GM23338 (cell line): ENCODE data around the gene CYP11A1. TPM values are rescaled to one million over a fixed set of nuclear protein-coding genes. Genes with fewer than 3 reads are reported as not detected.

Source experiments
- ATAC-seq: fragments of 200-7000 bp; cut with Tn5 transposase; 3 replicates; pipeline ENCODE4 v1.9.1; 2020
- DNase-seq: peaks from one replicate; pipeline ENCODE4 v3.0.0-alpha.2; 2015; ENCODE audit warnings: low spot score
- H2AFZ ChIP-seq: fragments of 200-600 bp; sonication (generic); 2 replicates; pipeline ENCODE4 v1.8.0; 2016; ENCODE audit warnings: antibody characterized with exemption, mild to moderate bottlenecking, moderate library complexity
- H3F3A ChIP-seq: fragments of 200-600 bp; sonication (generic); replicated peaks from 2 replicates; pipeline ENCODE4 v1.8.0; 2017; ENCODE audit warnings: antibody characterized with exemption, mixed run types, low read depth
- H3K27ac ChIP-seq: fragments of 200-600 bp; sonication (generic); 2 replicates; pipeline ENCODE4 v1.6.1; 2016; ENCODE audit warnings: low read depth
- H3K27me3 ChIP-seq: fragments of 200-600 bp; sonication (generic); 2 replicates; pipeline ENCODE4 v1.8.0; 2016; ENCODE audit warnings: mild to moderate bottlenecking, mixed run types, moderate library complexity; ENCODE audit not compliant: insufficient read depth
- H3K36me3 ChIP-seq: fragments of 200-600 bp; sonication (generic); 2 replicates; pipeline ENCODE4 v1.8.0; 2016; ENCODE audit warnings: mild to moderate bottlenecking; ENCODE audit not compliant: insufficient read depth
- H3K4me1 ChIP-seq: fragments of 200-600 bp; sonication (generic); 2 replicates; pipeline ENCODE4 v1.8.0; 2016; ENCODE audit warnings: mild to moderate bottlenecking, moderate library complexity; ENCODE audit not compliant: insufficient read depth
- H3K4me2 ChIP-seq: fragments of 200-600 bp; sonication (generic); 2 replicates; pipeline ENCODE4 v1.7.1; 2017; ENCODE audit warnings: mixed run types
- H3K4me3 ChIP-seq: fragments of 200-600 bp; sonication (generic); 2 replicates; pipeline ENCODE4 v1.6.1; 2016; ENCODE audit warnings: mixed run types
- H3K79me2 ChIP-seq: fragments of 200-600 bp; sonication (generic); replicated peaks from 2 replicates; pipeline ENCODE4 v1.8.0; 2017; ENCODE audit warnings: mild to moderate bottlenecking; ENCODE audit not compliant: insufficient read depth
- H3K9me2 ChIP-seq: fragments of 200-600 bp; sonication (generic); 2 replicates; pipeline ENCODE4 v1.8.0; 2017; ENCODE audit not compliant: insufficient read depth
- H4K20me1 ChIP-seq: fragments of 200-600 bp; sonication (generic); replicated peaks from 2 replicates; pipeline ENCODE4 v1.8.0; 2017; ENCODE audit warnings: mild to moderate bottlenecking; ENCODE audit not compliant: insufficient read depth
- H3K27ac Mint-ChIP-seq: 2 replicates; pipeline ENCODE4 v1.8.0; 2020; ENCODE audit warnings: inconsistent platforms, mild to moderate bottlenecking, moderate library complexity, mixed read lengths
- H3K27me3 Mint-ChIP-seq: 3 replicates; pipeline ENCODE4 v1.8.0; 2022; ENCODE audit warnings: low read depth, mild to moderate bottlenecking, moderate library complexity, mixed read lengths, inconsistent platforms; ENCODE audit not compliant: insufficient read depth, poor library complexity
- H3K36me3 Mint-ChIP-seq: 3 replicates; pipeline ENCODE4 v1.8.0; 2021; ENCODE audit warnings: low read depth, mild to moderate bottlenecking, inconsistent platforms, moderate library complexity, mixed read lengths
- H3K4me1 Mint-ChIP-seq: 3 replicates; pipeline ENCODE4 v1.8.0; 2020; ENCODE audit warnings: mild to moderate bottlenecking, inconsistent platforms, mixed read lengths
- H3K4me3 Mint-ChIP-seq: 3 replicates; pipeline ENCODE4 v1.8.0; 2021; ENCODE audit warnings: moderate library complexity, mild to moderate bottlenecking, inconsistent platforms, mixed read lengths
- H3K9me3 Mint-ChIP-seq: 3 replicates; pipeline ENCODE4 v1.8.0; 2020; ENCODE audit warnings: moderate library complexity, mild to moderate bottlenecking, inconsistent platforms, mixed read lengths
- CREB1 ChIP-seq: fragments of 250-450 bp; sonication (Bioruptor Pico); IDR thresholded peaks from 2 replicates; pipeline ENCODE4 v1.5.0; 2020; ENCODE audit warnings: low read depth, mild to moderate bottlenecking, moderate library complexity
- ETS1 ChIP-seq: IDR thresholded peaks from 2 replicates; pipeline ENCODE4 v1.6.1; 2016; ENCODE audit warnings: antibody characterized with exemption
- JUNB ChIP-seq: IDR thresholded peaks from one replicate; pipeline ENCODE4 v1.6.1; 2016; ENCODE audit warnings: antibody characterized with exemption; ENCODE audit not compliant: unreplicated experiment
- ZNF331 ChIP-seq: fragments of 250-450 bp; sonication (Bioruptor Pico); IDR thresholded peaks from 2 replicates; pipeline ENCODE4 v1.5.0; 2020; ENCODE audit warnings: low read depth, mild to moderate bottlenecking, moderate library complexity
- polyA plus RNA-seq: library from polyadenylated mRNA; unstranded; fragments of >200 nt; fragmentation: Nextera tagmentation; extraction: Ambion mirVana; gene quantifications from 2 replicates; pipeline ENCODE4 v1.2.1, GENCODE V29; 2016
- total RNA-seq: library from RNA; depleted of rRNA; stranded (reverse); fragments of >200 nt; shearing (Covaris generic); gene quantifications from 2 replicates; pipeline ENCODE4 v1.2.3, GENCODE V29; 2014
- TF ChIP-seq, protein P1 (sequence below): fragments of 250-450 bp; sonication (Bioruptor Pico); IDR thresholded peaks from 2 replicates; pipeline ENCODE4 v1.5.0; 2020; ENCODE audit warnings: mild to moderate bottlenecking, moderate library complexity

The CYP11A1 gene
- total and polyA plus RNA-seq, 2 experiments from 2014 or later = 1.2 to 1.7 TPM

GRCh38 chr15:74369756-74370155 lies 2.3 kb upstream of the CYP11A1 start (continued):
- TF ChIP-seq, protein P1, sequence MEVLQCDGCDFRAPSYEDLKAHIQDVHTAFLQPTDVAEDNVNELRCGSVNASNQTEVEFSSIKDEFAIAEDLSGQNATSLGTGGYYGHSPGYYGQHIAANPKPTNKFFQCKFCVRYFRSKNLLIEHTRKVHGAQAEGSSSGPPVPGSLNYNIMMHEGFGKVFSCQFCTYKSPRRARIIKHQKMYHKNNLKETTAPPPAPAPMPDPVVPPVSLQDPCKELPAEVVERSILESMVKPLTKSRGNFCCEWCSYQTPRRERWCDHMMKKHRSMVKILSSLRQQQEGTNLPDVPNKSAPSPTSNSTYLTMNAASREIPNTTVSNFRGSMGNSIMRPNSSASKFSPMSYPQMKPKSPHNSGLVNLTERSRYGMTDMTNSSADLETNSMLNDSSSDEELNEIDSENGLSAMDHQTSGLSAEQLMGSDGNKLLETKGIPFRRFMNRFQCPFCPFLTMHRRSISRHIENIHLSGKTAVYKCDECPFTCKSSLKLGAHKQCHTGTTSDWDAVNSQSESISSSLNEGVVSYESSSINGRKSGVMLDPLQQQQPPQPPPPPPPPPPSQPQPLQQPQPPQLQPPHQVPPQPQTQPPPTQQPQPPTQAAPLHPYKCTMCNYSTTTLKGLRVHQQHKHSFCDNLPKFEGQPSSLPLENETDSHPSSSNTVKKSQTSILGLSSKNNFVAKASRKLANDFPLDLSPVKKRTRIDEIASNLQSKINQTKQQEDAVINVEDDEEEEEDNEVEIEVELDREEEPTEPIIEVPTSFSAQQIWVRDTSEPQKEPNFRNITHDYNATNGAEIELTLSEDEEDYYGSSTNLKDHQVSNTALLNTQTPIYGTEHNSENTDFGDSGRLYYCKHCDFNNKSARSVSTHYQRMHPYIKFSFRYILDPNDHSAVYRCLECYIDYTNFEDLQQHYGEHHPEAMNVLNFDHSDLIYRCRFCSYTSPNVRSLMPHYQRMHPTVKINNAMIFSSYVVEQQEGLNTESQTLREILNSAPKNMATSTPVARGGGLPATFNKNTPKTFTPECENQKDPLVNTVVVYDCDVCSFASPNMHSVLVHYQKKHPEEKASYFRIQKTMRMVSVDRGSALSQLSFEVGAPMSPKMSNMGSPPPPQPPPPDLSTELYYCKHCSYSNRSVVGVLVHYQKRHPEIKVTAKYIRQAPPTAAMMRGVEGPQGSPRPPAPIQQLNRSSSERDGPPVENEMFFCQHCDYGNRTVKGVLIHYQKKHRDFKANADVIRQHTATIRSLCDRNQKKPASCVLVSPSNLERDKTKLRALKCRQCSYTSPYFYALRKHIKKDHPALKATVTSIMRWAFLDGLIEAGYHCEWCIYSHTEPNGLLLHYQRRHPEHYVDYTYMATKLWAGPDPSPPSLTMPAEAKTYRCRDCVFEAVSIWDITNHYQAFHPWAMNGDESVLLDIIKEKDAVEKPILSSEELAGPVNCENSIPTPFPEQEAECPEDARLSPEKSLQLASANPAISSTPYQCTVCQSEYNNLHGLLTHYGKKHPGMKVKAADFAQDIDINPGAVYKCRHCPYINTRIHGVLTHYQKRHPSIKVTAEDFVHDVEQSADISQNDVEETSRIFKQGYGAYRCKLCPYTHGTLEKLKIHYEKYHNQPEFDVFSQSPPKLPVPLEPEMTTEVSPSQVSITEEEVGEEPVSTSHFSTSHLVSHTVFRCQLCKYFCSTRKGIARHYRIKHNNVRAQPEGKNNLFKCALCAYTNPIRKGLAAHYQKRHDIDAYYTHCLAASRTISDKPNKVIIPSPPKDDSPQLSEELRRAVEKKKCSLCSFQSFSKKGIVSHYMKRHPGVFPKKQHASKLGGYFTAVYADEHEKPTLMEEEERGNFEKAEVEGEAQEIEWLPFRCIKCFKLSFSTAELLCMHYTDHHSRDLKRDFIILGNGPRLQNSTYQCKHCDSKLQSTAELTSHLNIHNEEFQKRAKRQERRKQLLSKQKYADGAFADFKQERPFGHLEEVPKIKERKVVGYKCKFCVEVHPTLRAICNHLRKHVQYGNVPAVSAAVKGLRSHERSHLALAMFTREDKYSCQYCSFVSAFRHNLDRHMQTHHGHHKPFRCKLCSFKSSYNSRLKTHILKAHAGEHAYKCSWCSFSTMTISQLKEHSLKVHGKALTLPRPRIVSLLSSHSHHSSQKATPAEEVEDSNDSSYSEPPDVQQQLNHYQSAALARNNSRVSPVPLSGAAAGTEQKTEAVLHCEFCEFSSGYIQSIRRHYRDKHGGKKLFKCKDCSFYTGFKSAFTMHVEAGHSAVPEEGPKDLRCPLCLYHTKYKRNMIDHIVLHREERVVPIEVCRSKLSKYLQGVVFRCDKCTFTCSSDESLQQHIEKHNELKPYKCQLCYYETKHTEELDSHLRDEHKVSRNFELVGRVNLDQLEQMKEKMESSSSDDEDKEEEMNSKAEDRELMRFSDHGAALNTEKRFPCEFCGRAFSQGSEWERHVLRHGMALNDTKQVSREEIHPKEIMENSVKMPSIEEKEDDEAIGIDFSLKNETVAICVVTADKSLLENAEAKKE (CRISPR knock-in tag) = no peak
- TF ChIP-seq JUNB (no peak), ZNF331 (CRISPR knock-in tag) (no peak), CREB1 (CRISPR knock-in tag) (no peak)

DNA sequence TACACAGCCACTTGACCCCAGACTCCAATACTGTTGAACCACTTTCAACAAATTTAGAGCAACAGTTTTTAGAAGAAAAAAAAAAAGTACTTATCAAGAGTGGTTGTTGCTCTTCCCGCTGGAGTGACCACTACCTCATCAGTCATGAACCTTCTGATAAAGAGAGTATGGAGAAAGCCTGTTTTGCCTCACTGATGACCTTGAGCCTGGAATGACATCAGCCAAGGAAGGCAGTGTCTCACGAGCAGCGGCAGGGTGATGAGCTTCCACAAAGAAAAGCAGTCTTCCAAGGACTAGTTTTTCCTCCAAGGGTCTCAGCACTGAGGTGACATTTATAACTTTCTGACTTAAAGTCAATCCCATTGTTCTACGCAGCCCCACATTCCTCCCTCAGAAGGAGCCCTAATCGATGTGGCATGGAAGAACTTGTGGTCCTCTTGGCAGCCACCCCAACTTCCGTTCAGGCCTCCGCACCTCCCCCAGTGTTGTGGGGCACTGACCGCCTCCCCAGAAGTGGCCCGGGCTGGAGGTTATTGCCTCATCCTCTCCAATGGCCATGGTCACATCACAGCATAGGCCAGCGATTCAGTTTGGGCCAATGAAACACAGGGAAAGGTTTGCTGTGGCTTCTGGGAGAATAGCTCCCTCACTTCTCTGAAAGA lies 1.8 kb upstream of the CYP11A1 start:
- H3K4me1 Mint-ChIP-seq = peaks cover 13% of the 10 kb centered on the region
- TF ChIP-seq ETS1 (no peak), ZNF331 (CRISPR knock-in tag) (no peak)
- H3K9me3 Mint-ChIP-seq = no peaks in the 10 kb centered on the region
- DNase-seq = no peak
- H3K79me2 ChIP-seq = no peaks in the 10 kb centered on the region
- H4K20me1 ChIP-seq = no peaks in the 10 kb centered on the region
- H3K36me3 ChIP-seq = no peaks in the 10 kb centered on the region
- no peak overlapping the region for H3K4me2 ChIP-seq
- H3K4me3 ChIP-seq = no peak overlapping the region
- no peak overlapping the region for H2AFZ ChIP-seq
- no peak overlapping the region for H3K4me3 Mint-ChIP-seq
- H3F3A ChIP-seq = 0 out of 2 replicates have a peak, but pooled peaks cover 5% of the 10 kb centered on the region
- H3K27me3 Mint-ChIP-seq = peaks cover 29% of the 10 kb centered on the region
- no peak overlapping the region for H3K27ac ChIP-seq
- no peak for ATAC-seq
- H3K27me3 ChIP-seq = peaks cover 33% of the 10 kb centered on the region
- no peak overlapping the region for H3K27ac Mint-ChIP-seq
- no peaks in the 10 kb centered on the region for H3K9me2 ChIP-seq
- no peaks in the 10 kb centered on the region for H3K36me3 Mint-ChIP-seq
- peaks cover 26% of the 10 kb centered on the region for H3K4me1 ChIP-seq
